K562 (cell line): ENCODE data around the gene CDC37. TPM values are rescaled to one million over a fixed set of nuclear protein-coding genes. Genes with fewer than 3 reads are reported as not detected.

Source experiments
- CHD4 ChIP-seq: fragments of 200-600 bp; sonication (generic); IDR thresholded peaks from 3 replicates; pipeline ENCODE4 v1.6.1; 2012; ENCODE audit warnings: low read depth, mild to moderate bottlenecking, mixed read lengths, low read length, inconsistent platforms; ENCODE audit not compliant: insufficient read depth, insufficient replicate concordance, poor library complexity, severe bottlenecking
- CREB1 ChIP-seq, 2 experiments: sonication (generic) in 1 of 2; formaldehyde crosslinking in 1 of 2; IDR thresholded peaks; 2 replicates each; pipeline versions ENCODE4 v1.6.1 to v1.8.0; 2012 to 2022; ENCODE audit warnings: inconsistent platforms in 1 of 2, mild to moderate bottlenecking in 1 of 2, missing genetic modification reagents in 1 of 2, moderate library complexity in 1 of 2
- CSDE1 ChIP-seq, 2 experiments: fragments of 450-650 bp; IDR thresholded peaks; 2 replicates each; pipeline ENCODE4 v1.6.1; 2016; ENCODE audit warnings: mild to moderate bottlenecking in 1 of 2
- ETV1 ChIP-seq: fragments of 450-650 bp; conservative IDR thresholded peaks from 2 replicates; pipeline ENCODE4 v1.6.1; 2016; ENCODE audit warnings: missing genetic modification characterization, control low read depth, low read depth, missing compliant biosample characterization
- FOSL1 ChIP-seq: fragments of 200-800 bp; sonication (Bioruptor generic); conservative IDR thresholded peaks from 2 replicates; pipeline ENCODE4 v1.6.1; 2016; ENCODE audit warnings: missing genetic modification characterization, missing compliant biosample characterization
- KDM4B ChIP-seq, 2 experiments: fragments of 450-650 bp in 1 of 2; sonication (generic) in 1 of 2; IDR thresholded peaks; 2 replicates each; pipeline ENCODE4 v1.6.1; 2016 to 2017; ENCODE audit warnings: borderline replicate concordance in 2 of 2, antibody characterized with exemption in 1 of 2, low read depth in 1 of 2, mild to moderate bottlenecking in 1 of 2
- PHTF2 ChIP-seq: fragments of 250-450 bp; sonication (Bioruptor Pico); IDR thresholded peaks from 2 replicates; pipeline ENCODE4 v1.5.0; 2021; ENCODE audit warnings: mild to moderate bottlenecking
- PTRF ChIP-seq: fragments of 450-650 bp; IDR thresholded peaks from 2 replicates; pipeline ENCODE4 v1.6.1; 2016; ENCODE audit warnings: mild to moderate bottlenecking, missing genetic modification characterization, missing compliant biosample characterization
- PTTG1 ChIP-seq: fragments of 450-650 bp; IDR thresholded peaks from 2 replicates; pipeline ENCODE4 v1.6.1; 2016; ENCODE audit warnings: low read depth, mild to moderate bottlenecking, missing genetic modification characterization, missing compliant biosample characterization
- SNIP1 ChIP-seq: fragments of 450-650 bp; IDR thresholded peaks from 2 replicates; pipeline ENCODE4 v1.7.1; 2017; ENCODE audit warnings: low read depth, mild to moderate bottlenecking
- ZNF347 ChIP-seq: fragments of 450-650 bp; formaldehyde crosslinking; IDR thresholded peaks from 2 replicates; pipeline ENCODE4 v1.4.0; 2020; ENCODE audit warnings: low read depth, mild to moderate bottlenecking, moderate library complexity
- ZNF785 ChIP-seq: fragments of 250-450 bp; sonication (Bioruptor Pico); IDR thresholded peaks from 2 replicates; pipeline ENCODE4 v1.4.0; 2020; ENCODE audit warnings: mild to moderate bottlenecking
- polyA plus RNA-seq, 8 experiments: library from polyadenylated mRNA; depleted of rRNA in 4 of 8; stranded (reverse) in 5 of 8; unstranded in 3 of 8; fragments of >200 nt; fragmentation: Nextera tagmentation in 2 of 8; fragmentation: Illumina TruSeq in 1 of 8; extraction: Ambion mirVana in 2 of 8; extraction: Trizol in 1 of 8; gene quantifications; 2 replicates each; pipeline versions ENCODE4 v1.2.1 to v1.2.3, GENCODE V29; 2011 to 2014; ENCODE audit warnings: inconsistent platforms in 1 of 8, missing spikeins in 1 of 8
- total RNA-seq, 7 experiments: library from RNA; depleted of rRNA in 6 of 7; stranded (reverse); fragments of >200 nt in 6 of 7; fragmentation: Illumina TruSeq in 2 of 7; extraction: Trizol in 2 of 7; gene quantifications; 2 replicates each; pipeline versions ENCODE4 v1.2.1 to v1.2.3, GENCODE V29; 2011 to 2021; ENCODE audit warnings: low replicate concordance in 1 of 7
- TF ChIP-seq, protein P1 (sequence below): sonication (generic); formaldehyde crosslinking; IDR thresholded peaks from 2 replicates; pipeline ENCODE4 v1.9.0; 2022; ENCODE audit warnings: mild to moderate bottlenecking, missing genetic modification reagents
- TF ChIP-seq, protein P2 (sequence below), 2 experiments: fragments of 150-350 bp in 1 of 2; IDR thresholded peaks; 2 replicates each; pipeline ENCODE4 v1.6.1; 2012 to 2016; ENCODE audit warnings: low read depth in 2 of 2, low read length in 2 of 2, mild to moderate bottlenecking in 1 of 2, moderate library complexity in 1 of 2
- TF ChIP-seq, protein P3 (sequence below): sonication (generic); formaldehyde crosslinking; IDR thresholded peaks from 2 replicates; pipeline ENCODE4 v1.8.0; 2023; ENCODE audit warnings: mild to moderate bottlenecking, missing genetic modification reagents
- TF ChIP-seq, protein P4 (sequence below): IDR thresholded peaks from 2 replicates; pipeline ENCODE4 v1.6.1; 2011; ENCODE audit warnings: borderline replicate concordance, low read depth, mild to moderate bottlenecking, moderate library complexity, low read length; ENCODE audit not compliant: insufficient read depth, poor library complexity, severe bottlenecking
- TF ChIP-seq, protein P5 (sequence below): sonication (generic); formaldehyde crosslinking; IDR thresholded peaks from 2 replicates; pipeline ENCODE4 v1.8.0; 2022; ENCODE audit warnings: mild to moderate bottlenecking, missing genetic modification reagents

The CDC37 gene
- total and polyA plus RNA-seq, 9 of the 15 experiments (the other 6 are each of a cell fraction or from before 2014, with no cell fraction given) = 6.6 to 538 (median 227) TPM

DNA sequence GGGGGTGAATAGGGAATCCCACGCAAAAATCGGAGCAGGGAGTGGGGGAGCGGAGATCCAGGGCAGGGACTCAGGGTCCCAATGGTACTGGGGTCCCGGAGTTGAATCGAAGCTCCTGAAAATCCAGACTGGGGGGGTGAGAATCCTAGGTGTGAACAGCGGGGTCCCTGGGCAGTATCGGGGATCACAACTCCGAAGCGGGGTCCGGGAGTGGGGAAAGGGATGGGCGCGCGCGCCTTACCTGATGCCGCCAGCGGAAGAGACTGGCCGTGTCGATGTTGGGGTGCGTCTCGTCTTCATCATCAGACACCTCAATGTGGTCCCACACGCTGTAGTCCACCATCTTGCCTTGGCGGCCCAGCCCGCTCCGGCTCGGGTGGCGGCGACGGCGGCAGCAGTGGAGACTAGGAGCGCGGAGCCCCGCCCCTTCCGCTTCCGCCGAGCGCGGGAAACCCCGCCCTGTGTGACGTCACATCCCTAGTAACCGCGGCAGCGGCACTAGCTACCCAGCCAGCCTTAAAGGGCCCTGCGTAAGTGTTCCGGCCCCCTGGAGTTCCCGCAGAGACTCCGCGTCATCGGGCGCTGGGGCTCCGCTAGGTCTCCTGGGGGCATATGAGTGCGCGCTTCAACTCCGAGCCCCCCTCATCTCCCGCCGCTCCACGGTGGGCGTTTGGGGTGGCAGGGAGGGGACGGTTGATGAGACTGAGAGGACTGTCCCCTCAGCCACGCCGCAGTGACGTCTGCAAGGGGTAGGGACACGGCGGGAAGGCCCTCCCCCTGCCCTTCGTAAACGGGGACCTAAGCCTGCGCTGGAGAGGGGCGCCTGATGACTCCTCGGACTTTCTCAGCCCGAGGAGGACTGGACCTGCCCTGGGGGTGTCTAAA is at the start of gene CDC37 (continued):
- TF ChIP-seq, protein P1, sequence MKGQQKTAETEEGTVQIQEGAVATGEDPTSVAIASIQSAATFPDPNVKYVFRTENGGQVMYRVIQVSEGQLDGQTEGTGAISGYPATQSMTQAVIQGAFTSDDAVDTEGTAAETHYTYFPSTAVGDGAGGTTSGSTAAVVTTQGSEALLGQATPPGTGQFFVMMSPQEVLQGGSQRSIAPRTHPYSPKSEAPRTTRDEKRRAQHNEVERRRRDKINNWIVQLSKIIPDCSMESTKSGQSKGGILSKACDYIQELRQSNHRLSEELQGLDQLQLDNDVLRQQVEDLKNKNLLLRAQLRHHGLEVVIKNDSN (CRISPR knock-in tag) = no peak
- TF ChIP-seq, protein P2, sequence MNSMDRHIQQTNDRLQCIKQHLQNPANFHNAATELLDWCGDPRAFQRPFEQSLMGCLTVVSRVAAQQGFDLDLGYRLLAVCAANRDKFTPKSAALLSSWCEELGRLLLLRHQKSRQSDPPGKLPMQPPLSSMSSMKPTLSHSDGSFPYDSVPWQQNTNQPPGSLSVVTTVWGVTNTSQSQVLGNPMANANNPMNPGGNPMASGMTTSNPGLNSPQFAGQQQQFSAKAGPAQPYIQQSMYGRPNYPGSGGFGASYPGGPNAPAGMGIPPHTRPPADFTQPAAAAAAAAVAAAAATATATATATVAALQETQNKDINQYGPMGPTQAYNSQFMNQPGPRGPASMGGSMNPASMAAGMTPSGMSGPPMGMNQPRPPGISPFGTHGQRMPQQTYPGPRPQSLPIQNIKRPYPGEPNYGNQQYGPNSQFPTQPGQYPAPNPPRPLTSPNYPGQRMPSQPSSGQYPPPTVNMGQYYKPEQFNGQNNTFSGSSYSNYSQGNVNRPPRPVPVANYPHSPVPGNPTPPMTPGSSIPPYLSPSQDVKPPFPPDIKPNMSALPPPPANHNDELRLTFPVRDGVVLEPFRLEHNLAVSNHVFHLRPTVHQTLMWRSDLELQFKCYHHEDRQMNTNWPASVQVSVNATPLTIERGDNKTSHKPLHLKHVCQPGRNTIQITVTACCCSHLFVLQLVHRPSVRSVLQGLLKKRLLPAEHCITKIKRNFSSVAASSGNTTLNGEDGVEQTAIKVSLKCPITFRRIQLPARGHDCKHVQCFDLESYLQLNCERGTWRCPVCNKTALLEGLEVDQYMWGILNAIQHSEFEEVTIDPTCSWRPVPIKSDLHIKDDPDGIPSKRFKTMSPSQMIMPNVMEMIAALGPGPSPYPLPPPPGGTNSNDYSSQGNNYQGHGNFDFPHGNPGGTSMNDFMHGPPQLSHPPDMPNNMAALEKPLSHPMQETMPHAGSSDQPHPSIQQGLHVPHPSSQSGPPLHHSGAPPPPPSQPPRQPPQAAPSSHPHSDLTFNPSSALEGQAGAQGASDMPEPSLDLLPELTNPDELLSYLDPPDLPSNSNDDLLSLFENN (IDR thresholded peaks at IDR 0.05; ENCODE audit: low read depth in 2 of 2, low read length in 2 of 2) = no peak
- peak; percentile 87 for TF ChIP-seq CREB1 (IDR thresholded peaks at IDR 0.05)
- peak; percentile 96 for TF ChIP-seq CREB1 (CRISPR knock-in tag; IDR thresholded peaks at IDR 0.05)
- TF ChIP-seq, protein P3, sequence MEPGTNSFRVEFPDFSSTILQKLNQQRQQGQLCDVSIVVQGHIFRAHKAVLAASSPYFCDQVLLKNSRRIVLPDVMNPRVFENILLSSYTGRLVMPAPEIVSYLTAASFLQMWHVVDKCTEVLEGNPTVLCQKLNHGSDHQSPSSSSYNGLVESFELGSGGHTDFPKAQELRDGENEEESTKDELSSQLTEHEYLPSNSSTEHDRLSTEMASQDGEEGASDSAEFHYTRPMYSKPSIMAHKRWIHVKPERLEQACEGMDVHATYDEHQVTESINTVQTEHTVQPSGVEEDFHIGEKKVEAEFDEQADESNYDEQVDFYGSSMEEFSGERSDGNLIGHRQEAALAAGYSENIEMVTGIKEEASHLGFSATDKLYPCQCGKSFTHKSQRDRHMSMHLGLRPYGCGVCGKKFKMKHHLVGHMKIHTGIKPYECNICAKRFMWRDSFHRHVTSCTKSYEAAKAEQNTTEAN = no peak
- TF ChIP-seq, protein P4, sequence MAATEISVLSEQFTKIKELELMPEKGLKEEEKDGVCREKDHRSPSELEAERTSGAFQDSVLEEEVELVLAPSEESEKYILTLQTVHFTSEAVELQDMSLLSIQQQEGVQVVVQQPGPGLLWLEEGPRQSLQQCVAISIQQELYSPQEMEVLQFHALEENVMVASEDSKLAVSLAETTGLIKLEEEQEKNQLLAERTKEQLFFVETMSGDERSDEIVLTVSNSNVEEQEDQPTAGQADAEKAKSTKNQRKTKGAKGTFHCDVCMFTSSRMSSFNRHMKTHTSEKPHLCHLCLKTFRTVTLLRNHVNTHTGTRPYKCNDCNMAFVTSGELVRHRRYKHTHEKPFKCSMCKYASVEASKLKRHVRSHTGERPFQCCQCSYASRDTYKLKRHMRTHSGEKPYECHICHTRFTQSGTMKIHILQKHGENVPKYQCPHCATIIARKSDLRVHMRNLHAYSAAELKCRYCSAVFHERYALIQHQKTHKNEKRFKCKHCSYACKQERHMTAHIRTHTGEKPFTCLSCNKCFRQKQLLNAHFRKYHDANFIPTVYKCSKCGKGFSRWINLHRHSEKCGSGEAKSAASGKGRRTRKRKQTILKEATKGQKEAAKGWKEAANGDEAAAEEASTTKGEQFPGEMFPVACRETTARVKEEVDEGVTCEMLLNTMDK = no peak
- no peak for TF ChIP-seq PTRF
- no peak for TF ChIP-seq ZNF347 (CRISPR knock-in tag)
- no peak for TF ChIP-seq CHD4
- TF ChIP-seq, protein P5, sequence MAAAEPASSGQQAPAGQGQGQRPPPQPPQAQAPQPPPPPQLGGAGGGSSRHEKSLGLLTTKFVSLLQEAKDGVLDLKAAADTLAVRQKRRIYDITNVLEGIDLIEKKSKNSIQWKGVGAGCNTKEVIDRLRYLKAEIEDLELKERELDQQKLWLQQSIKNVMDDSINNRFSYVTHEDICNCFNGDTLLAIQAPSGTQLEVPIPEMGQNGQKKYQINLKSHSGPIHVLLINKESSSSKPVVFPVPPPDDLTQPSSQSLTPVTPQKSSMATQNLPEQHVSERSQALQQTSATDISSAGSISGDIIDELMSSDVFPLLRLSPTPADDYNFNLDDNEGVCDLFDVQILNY = no peak
- no peak for TF ChIP-seq SNIP1
- TF ChIP-seq ZNF785 = no peak
- TF ChIP-seq CSDE1 (IDR thresholded peaks at IDR 0.05) = peak in 1 of 2 experiments; percentile 89; a peak in 2 of 4 replicates
- TF ChIP-seq ETV1 (tag) = no peak
- no peak for TF ChIP-seq PTTG1 (tag)
- no peak for TF ChIP-seq PHTF2 (CRISPR knock-in tag)
- TF ChIP-seq KDM4B (IDR thresholded peaks at IDR 0.05; ENCODE audit: borderline replicate concordance in 2 of 2, low read depth in 1 of 2) = peak in 1 of 2 experiments; percentile 65; a peak in 1 of 4 replicates
- peak; percentile 43; the same call in 1 of the 2 replicates for TF ChIP-seq FOSL1
